C4-2B (cell line): Measurements from ENCODE around the gene HOXD9.

Experiments used
- ZFX ChIP-seq: fragments of 450-650 bp; IDR thresholded peaks from 2 replicates; pipeline ENCODE4 v1.6.1; 2017
- TF ChIP-seq, protein P1 (sequence below): fragments of 450-650 bp; conservative IDR thresholded peaks from 2 replicates; pipeline ENCODE4 v1.5.1; 2017; ENCODE audit warnings: mild to moderate bottlenecking

DNA sequence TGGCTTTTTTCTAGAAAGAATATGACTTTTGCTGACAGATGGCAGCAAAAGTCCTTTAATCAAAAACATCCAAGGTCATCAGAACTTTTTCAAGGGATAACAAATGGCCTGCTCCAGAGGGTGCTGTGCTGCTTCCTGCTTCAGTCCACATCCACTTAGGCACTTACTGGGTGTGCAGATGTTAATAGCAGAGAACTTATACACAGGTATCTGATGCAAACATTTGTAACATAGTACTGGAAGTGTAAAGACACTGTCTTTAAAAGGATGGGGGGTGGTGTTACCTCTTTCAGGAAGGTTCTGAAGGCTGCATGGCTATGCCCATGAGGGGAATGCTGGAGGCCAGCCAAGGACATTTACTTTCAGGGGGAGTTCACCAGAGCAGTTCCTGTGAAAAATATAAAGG, 12.5 kb downstream of the HOXD9 start:
- TF ChIP-seq, protein P1, sequence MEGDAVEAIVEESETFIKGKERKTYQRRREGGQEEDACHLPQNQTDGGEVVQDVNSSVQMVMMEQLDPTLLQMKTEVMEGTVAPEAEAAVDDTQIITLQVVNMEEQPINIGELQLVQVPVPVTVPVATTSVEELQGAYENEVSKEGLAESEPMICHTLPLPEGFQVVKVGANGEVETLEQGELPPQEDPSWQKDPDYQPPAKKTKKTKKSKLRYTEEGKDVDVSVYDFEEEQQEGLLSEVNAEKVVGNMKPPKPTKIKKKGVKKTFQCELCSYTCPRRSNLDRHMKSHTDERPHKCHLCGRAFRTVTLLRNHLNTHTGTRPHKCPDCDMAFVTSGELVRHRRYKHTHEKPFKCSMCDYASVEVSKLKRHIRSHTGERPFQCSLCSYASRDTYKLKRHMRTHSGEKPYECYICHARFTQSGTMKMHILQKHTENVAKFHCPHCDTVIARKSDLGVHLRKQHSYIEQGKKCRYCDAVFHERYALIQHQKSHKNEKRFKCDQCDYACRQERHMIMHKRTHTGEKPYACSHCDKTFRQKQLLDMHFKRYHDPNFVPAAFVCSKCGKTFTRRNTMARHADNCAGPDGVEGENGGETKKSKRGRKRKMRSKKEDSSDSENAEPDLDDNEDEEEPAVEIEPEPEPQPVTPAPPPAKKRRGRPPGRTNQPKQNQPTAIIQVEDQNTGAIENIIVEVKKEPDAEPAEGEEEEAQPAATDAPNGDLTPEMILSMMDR: no peak
- TF ChIP-seq ZFX: no peak
